BJ (cell line): Measurements from ENCODE around the gene MIF4GD. TPM values are rescaled to one million over a fixed set of nuclear protein-coding genes. Genes with fewer than 3 reads are reported as not detected.

Source experiments
- CTCF ChIA-PET: fragments of 350-600 bp; formaldehyde crosslinking; extraction: SDS; loops from one replicate; lab custom pipeline; 2021; ENCODE audit warnings: antibody characterized with exemption, inconsistent platforms; lab: Yijun Ruan, JAX
- POLR2A ChIA-PET: fragments of 300-600 bp; sonication (Branson Sonifier 250); formaldehyde crosslinking; extraction: SDS; loops from one replicate; lab custom pipeline; 2021; ENCODE audit warnings: antibody characterized with exemption; lab: Charles Lee
- DNase-seq: peaks from one replicate; pipeline ENCODE4 v3.0.0-alpha.2; 2011; ENCODE audit warnings: low read depth
- H3K27me3 ChIP-seq: 2 replicates; pipeline ENCODE4 v1.6.0; 2011; ENCODE audit warnings: low read length; ENCODE audit not compliant: control insufficient read depth, insufficient read depth
- H3K36me3 ChIP-seq: 2 replicates; pipeline ENCODE4 v1.5.1; 2011; ENCODE audit warnings: low read length; ENCODE audit not compliant: control insufficient read depth, insufficient read depth
- H3K4me3 ChIP-seq: 2 replicates; pipeline ENCODE4 v1.5.1; 2011; ENCODE audit warnings: low read depth, mild to moderate bottlenecking, control low read depth, low read length
- CTCF ChIP-seq: IDR thresholded peaks from 2 replicates; pipeline ENCODE4 v1.5.1; 2011; ENCODE audit warnings: low read depth, mild to moderate bottlenecking, control low read depth, inconsistent platforms, low read length, moderate library complexity; ENCODE audit not compliant: insufficient read depth
- polyA plus RNA-seq: library from polyadenylated mRNA; depleted of rRNA; stranded (reverse); fragments of >200 nt; gene quantifications from 2 replicates; pipeline ENCODE4 v1.2.3, GENCODE V29; 2011

Gene MIF4GD
- polyA plus RNA-seq, 1 experiment, result 29.0 TPM

GRCh38 chr17:75238020-75238580, 32.9 kb downstream of the MIF4GD start:
- no peaks in the 10 kb centered on the region for H3K27me3 ChIP-seq
- peaks cover 43% of the 10 kb centered on the region for H3K36me3 ChIP-seq
- H3K4me3 ChIP-seq, result no peak overlapping the region
- POLR2A ChIA-PET, result no interaction called here
- CTCF ChIA-PET, result interaction anchor here (1.2 to 4.9 kb wide), 3 partner anchors 9 to 23 kb away, joined by 5 to 50 read pairs (median 47); no protein-coding TSS in a partner anchor
- no peak for TF ChIP-seq CTCF
- DNase-seq, result no peak

DNA sequence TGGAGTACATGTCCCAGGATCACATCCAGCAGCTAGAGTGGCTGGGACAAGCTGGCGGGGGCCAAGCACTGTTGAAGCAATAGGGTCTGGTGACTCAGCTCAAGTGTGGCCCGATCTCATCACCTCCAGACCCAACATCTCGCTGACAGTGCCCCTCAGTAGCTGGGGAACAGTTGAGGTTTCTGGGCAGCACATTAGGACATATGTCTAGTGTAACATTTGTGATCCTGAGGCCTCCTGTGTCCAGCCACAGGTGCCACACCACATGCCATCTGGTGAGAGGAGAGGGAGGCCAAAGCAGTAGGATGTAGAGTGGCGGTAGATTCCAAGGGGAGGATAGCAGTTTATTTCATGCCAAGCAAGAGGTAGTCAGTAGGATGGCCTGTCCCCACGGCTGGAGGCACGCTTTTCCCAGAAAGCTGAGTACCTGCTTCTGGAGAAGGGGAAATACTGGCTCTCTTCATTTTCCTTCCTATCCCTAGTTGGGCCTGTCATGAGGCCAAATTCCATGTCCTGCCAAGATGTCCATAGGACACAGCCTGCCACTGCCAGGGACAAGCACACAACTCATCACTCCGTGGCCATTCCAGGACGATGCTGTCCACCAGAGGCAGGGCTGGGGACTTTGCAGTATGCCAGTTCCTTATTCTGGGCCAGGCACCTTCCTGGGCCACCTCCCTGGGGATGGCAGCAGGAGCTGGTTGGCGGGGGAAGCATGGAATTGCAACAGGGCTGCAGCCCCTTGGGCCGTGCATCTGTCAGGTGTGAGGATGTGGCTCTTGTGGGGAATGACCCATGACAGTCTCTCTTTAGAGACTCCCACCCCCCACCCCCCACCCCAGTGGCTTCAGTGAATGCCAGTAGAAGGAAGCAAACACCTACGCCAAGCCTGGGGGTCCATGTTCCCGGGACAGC, 33.7 kb downstream of the MIF4GD start:
- no peaks in the 10 kb centered on the region for H3K27me3 ChIP-seq
- H3K36me3 ChIP-seq, result peaks cover 40% of the 10 kb centered on the region
- ChIA-PET CTCF (interaction anchor here (0.7 to 4.9 kb wide), 8 partner anchors 8 to 275 kb away, joined by 3 to 50 read pairs (median 4); no protein-coding TSS in a partner anchor), POLR2A (no interaction called here)
- no peak for TF ChIP-seq CTCF
- no peak for DNase-seq
- H3K4me3 ChIP-seq, result no peak overlapping the region

- CTCF ChIA-PET, result interaction anchor here (0.6 to 6.7 kb wide), 2 partner anchors 7 to 119 kb away, joined by 3 to 47 read pairs; no protein-coding TSS in a partner anchor
- POLR2A ChIA-PET, result no interaction called here
- H3K4me3 ChIP-seq, result no peak overlapping the region
Measured at GRCh38 chr17:75232786-75233185, 38.2 kb downstream of the MIF4GD start.

DNA sequence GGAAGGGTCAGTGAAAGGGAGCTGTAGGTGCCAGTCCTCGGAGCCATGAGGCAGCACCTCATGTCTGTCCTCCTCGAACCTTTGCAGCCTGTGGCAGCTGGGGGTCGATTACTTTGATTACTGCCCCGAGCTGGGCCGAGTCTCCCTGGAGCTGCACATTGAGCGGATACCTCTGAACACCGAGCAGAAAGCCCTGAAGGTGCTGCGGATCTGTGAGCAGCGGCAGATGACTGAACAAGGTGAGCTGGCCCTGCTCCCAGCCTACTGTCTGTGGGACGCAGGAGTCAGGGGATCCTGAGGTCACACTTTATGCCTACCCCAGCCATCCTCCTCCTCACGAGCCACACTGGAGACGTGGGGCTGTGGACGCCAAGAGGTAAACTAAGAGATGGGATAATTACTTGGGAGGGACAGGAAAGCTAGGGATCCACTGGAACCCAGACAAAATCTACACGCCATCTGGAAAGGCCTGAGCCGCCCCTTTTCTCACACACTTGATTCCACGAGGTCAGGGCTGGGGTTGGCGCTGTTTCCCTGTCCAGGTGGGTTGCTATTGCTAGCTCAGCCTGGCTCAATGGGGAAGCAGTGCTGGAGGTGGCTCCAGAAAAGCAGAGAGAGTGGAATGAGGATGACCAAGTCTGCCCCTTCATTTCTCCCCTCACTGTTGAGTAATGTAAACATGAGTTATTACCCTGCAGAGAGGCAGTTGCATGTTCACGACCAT, 39.1 kb downstream of the MIF4GD start:
- Histone ChIP-seq H3K36me3 (peaks cover 27% of the 10 kb centered on the region), H3K4me3 (no peak overlapping the region), H3K27me3 (no peaks in the 10 kb centered on the region)
- ChIA-PET POLR2A (no interaction called here), CTCF (interaction anchor here (0.6 to 6.7 kb wide), 3 partner anchors 8 to 118 kb away, joined by 3 to 47 read pairs (median 6); no protein-coding TSS in a partner anchor)
- DNase-seq, result no peak
- no peak for TF ChIP-seq CTCF

More at GRCh38 chr17:75232786-75233185, 38.2 kb downstream of the MIF4GD start:
- peaks cover 29% of the 10 kb centered on the region for H3K36me3 ChIP-seq
- H3K27me3 ChIP-seq, result no peaks in the 10 kb centered on the region
- DNase-seq, result no peak
- TF ChIP-seq CTCF, result no peak
